Fibroblast of skin of left quadriceps (primary cell): Measurements from ENCODE around the gene PNMA6E.

Experiments
- DNase-seq, 2 experiments: peaks; one replicate each; pipeline ENCODE4 v3.0.0-alpha.2; 2013; ENCODE audit warnings: low read depth in 2 of 2

The PNMA6E gene

GRCh38 chrX:153401133-153401764 lies at the start of gene PNMA6E:
PNMA6E (minus strand) TSS chrX:153401350; CDS start chrX:153398849, 2,501 bp downstream.
- DNase-seq = no peak

- no peak for DNase-seq
Measured at GRCh38 chrX:153450949-153451277, 49.8 kb upstream of the PNMA6E start.

GRCh38 chrX:153450114-153450948 lies 49.2 kb upstream of the PNMA6E start:
- no peak for DNase-seq

- no peak for DNase-seq
Measured at GRCh38 chrX:153449368-153450113, 48.4 kb upstream of the PNMA6E start.

GRCh38 chrX:153448556-153449367 lies 47.6 kb upstream of the PNMA6E start:
- no peak for DNase-seq

- DNase-seq = no peak
Measured at GRCh38 chrX:153447581-153447960, 46.4 kb upstream of the PNMA6E start.

GRCh38 chrX:153446950-153447580 lies 45.9 kb upstream of the PNMA6E start:
- no peak for DNase-seq

GRCh38 chrX:153446636-153446936 lies 45.4 kb upstream of the PNMA6E start:
- no peak for DNase-seq

- DNase-seq = no peak
Measured at GRCh38 chrX:153445856-153446635, 44.9 kb upstream of the PNMA6E start, which contains the start of gene TREX2. TREX2 (minus strand) TSS chrX:153446056; CDS start chrX:153445430, 626 bp downstream.

GRCh38 chrX:153445106-153445855 lies 44.1 kb upstream of the PNMA6E start:
- DNase-seq = no peak

GRCh38 chrX:153444333-153445011 lies 43.3 kb upstream of the PNMA6E start:
- DNase-seq = no peak

- DNase-seq = no peak
Measured at GRCh38 chrX:153443476-153444332, 42.6 kb upstream of the PNMA6E start.

- DNase-seq = no peak
Measured at GRCh38 chrX:153442463-153442862, 41.3 kb upstream of the PNMA6E start.

GRCh38 chrX:153441981-153442380 lies 40.8 kb upstream of the PNMA6E start:
- DNase-seq = no peak

GRCh38 chrX:153441296-153441695 lies 40.1 kb upstream of the PNMA6E start:
- DNase-seq = no peak

GRCh38 chrX:153440556-153441135 lies 39.5 kb upstream of the PNMA6E start:
- no peak for DNase-seq

GRCh38 chrX:153439977-153440376 lies 38.8 kb upstream of the PNMA6E start:
- no peak for DNase-seq

- DNase-seq = peak in 1 of 2 experiments; percentile 3
Measured at GRCh38 chrX:153438532-153438931, 37.4 kb upstream of the PNMA6E start.
